Right lobe of liver (tissue), 4 donors: ENCODE data around the gene CEP135.

Source experiments
- CTCF ChIP-seq, 4 donors: fragments of 200-600 bp in 3 of 4; fragments of 450-650 bp in 1 of 4; IDR thresholded peaks; one replicate each; pipeline versions ENCODE4 v1.5.1 to v1.8.0; 2016 to 2022; ENCODE audit warnings: antibody characterized with exemption in 4 of 4, mild to moderate bottlenecking in 2 of 4
- POLR2A ChIP-seq: fragments of 450-650 bp; IDR thresholded peaks from one replicate; pipeline ENCODE4 v1.6.1; 2017; ENCODE audit warnings: antibody characterized with exemption, mild to moderate bottlenecking
- donor health status: DM: no; HTN: no; CAD: no.
- donor health status: DM: no; HTN: no; CAD: no.
- donor health status: DM: no; HTN: yes; CAD: no.

DNA sequence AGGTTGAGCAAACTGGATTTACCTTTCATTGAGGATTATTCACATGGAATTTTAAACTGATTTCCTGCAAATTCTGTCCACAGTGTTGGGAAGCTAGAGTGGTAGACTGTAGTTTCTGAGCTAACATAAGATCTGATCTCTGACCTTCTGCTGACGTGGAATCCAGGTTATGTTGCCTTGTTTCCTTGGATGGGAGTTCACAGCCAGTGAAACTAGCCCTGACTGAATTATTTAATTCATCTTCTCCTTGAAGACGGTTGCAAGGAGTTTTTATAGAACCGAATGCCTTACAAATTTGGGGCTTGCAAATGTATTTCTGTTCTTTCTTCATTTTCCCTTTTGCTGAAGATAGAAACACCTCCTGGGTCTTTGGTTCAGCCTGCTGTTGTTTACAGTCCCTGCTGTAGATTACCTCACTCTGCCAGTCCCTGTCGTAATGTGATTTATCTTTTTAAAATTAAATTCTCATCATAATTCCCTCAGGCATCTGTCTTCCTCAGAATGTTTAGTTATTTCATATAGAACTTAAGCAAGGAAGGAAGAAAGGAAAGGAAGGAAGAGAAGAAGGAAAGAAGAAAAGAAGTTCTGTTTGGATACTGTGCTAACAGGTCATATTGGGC, 113.9 kb downstream of the CEP135 start:
- TF ChIP-seq CTCF (IDR thresholded peaks at IDR 0.05) (no peak), POLR2A (no peak)
